Measurements from ENCODE around the gene HRG.

HRG gene

DNA sequence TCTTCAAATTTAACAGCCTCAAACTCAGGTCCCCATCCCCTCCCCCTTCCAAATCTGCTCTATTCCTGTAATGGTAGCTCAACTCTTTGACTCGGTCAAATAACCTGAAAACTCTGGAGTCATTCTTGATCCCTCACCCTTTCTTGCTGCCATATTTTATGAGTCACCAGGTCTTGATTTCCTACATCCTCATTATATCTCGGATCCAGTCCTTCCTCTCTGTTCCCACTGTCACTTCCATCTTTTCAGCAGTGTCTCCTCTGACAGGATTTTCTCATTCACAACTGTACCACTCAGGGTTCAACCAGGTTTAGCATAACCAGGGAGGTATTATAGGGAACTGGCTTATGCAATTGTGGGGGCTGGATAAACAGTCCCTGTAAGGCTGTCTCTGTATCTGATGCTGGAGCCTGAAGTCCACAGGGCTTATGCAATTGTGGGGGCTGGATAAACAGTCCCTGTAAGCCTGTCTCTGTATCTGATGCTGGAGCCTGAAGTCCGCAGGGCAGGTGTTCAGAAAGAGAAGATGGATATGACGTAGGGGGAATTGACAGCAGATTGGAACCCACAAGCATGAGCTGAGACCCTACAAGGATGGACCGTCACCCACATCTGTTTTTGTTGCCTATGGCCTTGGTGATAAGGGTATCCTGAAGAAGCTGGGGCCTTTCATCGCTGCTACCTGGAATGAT lies 34.7 kb upstream of the HRG start:
- TF ChIP-seq, protein P1, sequence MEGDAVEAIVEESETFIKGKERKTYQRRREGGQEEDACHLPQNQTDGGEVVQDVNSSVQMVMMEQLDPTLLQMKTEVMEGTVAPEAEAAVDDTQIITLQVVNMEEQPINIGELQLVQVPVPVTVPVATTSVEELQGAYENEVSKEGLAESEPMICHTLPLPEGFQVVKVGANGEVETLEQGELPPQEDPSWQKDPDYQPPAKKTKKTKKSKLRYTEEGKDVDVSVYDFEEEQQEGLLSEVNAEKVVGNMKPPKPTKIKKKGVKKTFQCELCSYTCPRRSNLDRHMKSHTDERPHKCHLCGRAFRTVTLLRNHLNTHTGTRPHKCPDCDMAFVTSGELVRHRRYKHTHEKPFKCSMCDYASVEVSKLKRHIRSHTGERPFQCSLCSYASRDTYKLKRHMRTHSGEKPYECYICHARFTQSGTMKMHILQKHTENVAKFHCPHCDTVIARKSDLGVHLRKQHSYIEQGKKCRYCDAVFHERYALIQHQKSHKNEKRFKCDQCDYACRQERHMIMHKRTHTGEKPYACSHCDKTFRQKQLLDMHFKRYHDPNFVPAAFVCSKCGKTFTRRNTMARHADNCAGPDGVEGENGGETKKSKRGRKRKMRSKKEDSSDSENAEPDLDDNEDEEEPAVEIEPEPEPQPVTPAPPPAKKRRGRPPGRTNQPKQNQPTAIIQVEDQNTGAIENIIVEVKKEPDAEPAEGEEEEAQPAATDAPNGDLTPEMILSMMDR (IDR thresholded peaks at IDR 0.05) = no peak

DNA sequence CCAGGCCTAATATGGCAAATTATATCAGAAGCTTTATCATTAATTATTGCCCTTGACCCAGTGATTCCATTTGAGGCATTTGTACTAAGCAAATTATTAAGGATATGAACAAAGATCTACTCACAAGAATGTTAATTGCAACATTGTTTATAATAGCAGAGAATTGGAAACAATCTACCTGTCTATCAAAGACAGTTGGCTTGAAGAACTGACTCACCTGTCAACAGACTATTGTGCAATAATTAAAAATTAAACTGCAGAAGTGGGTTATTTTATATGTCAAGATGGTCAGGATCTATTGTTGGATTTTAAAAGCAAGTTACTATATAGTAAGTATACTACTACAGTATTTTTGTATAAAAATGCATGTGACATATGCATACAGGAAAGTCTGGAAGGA lies 32.3 kb upstream of the HRG start:
- TF ChIP-seq, protein P1 (IDR thresholded peaks at IDR 0.05) = no peak

DNA sequence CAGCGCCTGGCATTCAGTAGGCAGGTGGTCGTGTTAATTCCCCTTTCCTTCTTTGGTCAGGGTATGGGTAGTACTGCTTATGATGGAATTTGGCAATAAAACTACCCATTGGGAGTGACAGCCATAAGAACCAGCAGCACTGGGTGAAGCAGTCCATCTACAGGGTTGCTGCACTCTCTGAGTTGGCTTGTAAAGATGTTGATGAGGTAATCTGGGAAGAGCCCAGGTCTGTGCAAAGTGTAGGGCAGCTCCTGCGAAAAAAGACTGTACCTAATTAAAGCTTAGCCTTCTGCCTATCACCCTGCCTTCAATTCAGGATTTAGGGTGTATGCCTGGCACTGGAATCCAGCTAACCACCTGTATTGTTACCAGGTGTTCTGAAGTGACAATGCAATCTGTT lies 30.3 kb upstream of the HRG start:
- TF ChIP-seq, protein P1 (IDR thresholded peaks at IDR 0.05) = no peak

DNA sequence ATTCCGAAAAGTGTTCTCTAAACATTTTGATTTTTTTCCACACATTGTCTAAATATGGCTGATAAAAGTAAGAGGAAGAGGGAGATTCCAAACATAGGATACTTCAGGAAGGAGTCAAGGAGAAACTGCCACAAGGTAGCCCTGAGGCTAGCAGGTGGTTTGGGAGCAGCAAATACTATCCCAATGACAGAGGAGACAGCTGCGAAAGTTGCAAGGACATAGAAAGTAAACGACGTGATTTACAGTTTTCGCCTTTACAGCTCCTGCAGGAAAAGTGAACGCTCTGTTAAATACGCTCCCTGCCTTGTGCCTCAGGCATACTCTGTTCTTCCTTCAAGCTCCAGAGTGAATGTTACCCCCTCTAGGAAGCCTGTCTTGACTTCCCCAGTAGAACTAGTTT lies 29.3 kb upstream of the HRG start:
- TF ChIP-seq, protein P1 (IDR thresholded peaks at IDR 0.05) = no peak

DNA sequence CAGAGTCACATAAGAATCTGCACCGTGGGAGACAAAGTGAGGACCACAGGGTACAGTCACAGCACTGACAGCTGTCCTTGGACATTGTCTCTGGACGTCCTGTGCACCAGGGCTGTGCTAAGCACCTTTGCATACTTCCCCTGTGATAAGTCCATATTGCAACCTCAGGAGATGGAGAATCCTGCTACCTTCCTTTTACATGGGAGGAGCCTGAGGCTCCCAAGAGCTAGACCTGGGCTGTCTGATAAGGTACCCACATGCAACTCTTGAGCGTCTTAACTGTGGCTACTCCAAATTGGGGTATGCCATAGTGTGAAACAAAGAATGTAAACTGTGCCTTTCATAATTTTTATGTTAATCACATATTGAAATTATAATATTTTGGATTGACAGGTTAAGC lies 28.1 kb upstream of the HRG start:
- TF ChIP-seq, protein P1 (IDR thresholded peaks at IDR 0.05) = no peak

DNA sequence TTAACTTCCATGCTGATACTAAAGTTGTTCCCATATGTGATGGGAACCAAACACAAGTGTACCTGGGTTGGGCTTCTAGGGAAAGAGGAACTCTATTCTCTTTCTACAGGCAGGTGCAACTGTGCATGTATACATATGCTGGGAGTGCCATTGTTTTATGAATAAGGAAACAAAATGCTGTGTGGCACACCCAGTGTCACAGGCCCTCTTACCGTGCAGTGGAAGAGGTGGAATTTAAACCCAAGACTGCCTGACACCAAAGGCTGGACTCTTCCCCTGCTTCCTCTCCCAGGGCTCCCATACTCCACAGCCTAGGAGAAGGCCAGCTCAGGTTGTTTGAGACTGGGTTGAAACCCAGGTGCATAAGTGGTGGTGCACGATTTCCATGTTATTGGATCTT lies 27.6 kb upstream of the HRG start:
- TF ChIP-seq, protein P1 (IDR thresholded peaks at IDR 0.05) = no peak

DNA sequence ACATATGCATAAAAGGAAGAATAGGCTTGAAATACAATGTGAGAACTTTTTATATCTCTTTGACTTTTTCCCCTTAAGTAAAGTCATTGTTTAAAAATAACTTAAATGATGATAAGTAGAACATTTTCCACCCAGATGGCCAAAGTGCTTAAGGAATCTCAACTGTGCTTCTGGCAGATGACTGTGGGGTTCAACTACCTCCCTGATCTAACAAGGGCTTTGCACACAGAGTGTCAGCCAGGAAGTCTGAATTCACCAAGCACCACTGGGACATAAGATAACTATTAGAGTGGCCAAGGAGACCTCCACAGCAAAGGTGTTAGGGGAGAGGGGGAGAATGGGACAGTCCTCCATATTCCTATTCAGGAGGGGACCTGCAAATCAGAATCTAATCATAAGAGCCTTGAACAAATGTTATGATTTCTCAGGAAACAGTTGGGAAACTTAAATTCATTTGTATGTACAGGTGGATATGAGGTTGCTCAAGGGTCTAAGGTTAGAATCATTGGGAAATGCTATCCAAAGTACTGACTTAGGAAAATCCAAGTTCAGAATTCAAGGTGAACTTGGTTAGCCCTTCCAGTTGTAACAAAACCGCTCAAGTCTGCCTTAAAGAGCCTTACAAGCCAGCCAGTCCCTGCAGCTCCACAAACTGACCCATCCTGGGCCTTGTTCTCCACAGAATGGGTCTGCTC lies 25.9 kb upstream of the HRG start, which contains the start of gene FETUB:
TSS of gene FETUB (plus strand) at position 622 of the 695 bp plus-strand sequence. CDS start at position 684, 62 bp downstream.
- TF ChIP-seq, protein P1 (IDR thresholded peaks at IDR 0.05) = no peak

Data from LNCAP (cell line).